GM23338 (cell line): ENCODE data around the gene SLC39A11. TPM values are rescaled to one million over a fixed set of nuclear protein-coding genes. Genes with fewer than 3 reads are reported as not detected.

Experiments
- ATAC-seq: fragments of 200-7000 bp; cut with Tn5 transposase; 3 replicates; pipeline ENCODE4 v1.9.1; 2020
- DNase-seq: peaks from one replicate; pipeline ENCODE4 v3.0.0-alpha.2; 2015; ENCODE audit warnings: low spot score
- H2AFZ ChIP-seq: fragments of 200-600 bp; sonication (generic); 2 replicates; pipeline ENCODE4 v1.8.0; 2016; ENCODE audit warnings: antibody characterized with exemption, mild to moderate bottlenecking, moderate library complexity
- H3F3A ChIP-seq: fragments of 200-600 bp; sonication (generic); replicated peaks from 2 replicates; pipeline ENCODE4 v1.8.0; 2017; ENCODE audit warnings: antibody characterized with exemption, mixed run types, low read depth
- H3K27ac ChIP-seq: fragments of 200-600 bp; sonication (generic); 2 replicates; pipeline ENCODE4 v1.6.1; 2016; ENCODE audit warnings: low read depth
- H3K27me3 ChIP-seq: fragments of 200-600 bp; sonication (generic); 2 replicates; pipeline ENCODE4 v1.8.0; 2016; ENCODE audit warnings: mild to moderate bottlenecking, mixed run types, moderate library complexity; ENCODE audit not compliant: insufficient read depth
- H3K36me3 ChIP-seq: fragments of 200-600 bp; sonication (generic); 2 replicates; pipeline ENCODE4 v1.8.0; 2016; ENCODE audit warnings: mild to moderate bottlenecking; ENCODE audit not compliant: insufficient read depth
- H3K4me1 ChIP-seq: fragments of 200-600 bp; sonication (generic); 2 replicates; pipeline ENCODE4 v1.8.0; 2016; ENCODE audit warnings: mild to moderate bottlenecking, moderate library complexity; ENCODE audit not compliant: insufficient read depth
- H3K4me2 ChIP-seq: fragments of 200-600 bp; sonication (generic); 2 replicates; pipeline ENCODE4 v1.7.1; 2017; ENCODE audit warnings: mixed run types
- H3K4me3 ChIP-seq: fragments of 200-600 bp; sonication (generic); 2 replicates; pipeline ENCODE4 v1.6.1; 2016; ENCODE audit warnings: mixed run types
- H3K79me2 ChIP-seq: fragments of 200-600 bp; sonication (generic); replicated peaks from 2 replicates; pipeline ENCODE4 v1.8.0; 2017; ENCODE audit warnings: mild to moderate bottlenecking; ENCODE audit not compliant: insufficient read depth
- H3K9me2 ChIP-seq: fragments of 200-600 bp; sonication (generic); 2 replicates; pipeline ENCODE4 v1.8.0; 2017; ENCODE audit not compliant: insufficient read depth
- H4K20me1 ChIP-seq: fragments of 200-600 bp; sonication (generic); replicated peaks from 2 replicates; pipeline ENCODE4 v1.8.0; 2017; ENCODE audit warnings: mild to moderate bottlenecking; ENCODE audit not compliant: insufficient read depth
- H3K27ac Mint-ChIP-seq: 2 replicates; pipeline ENCODE4 v1.8.0; 2020; ENCODE audit warnings: inconsistent platforms, mild to moderate bottlenecking, moderate library complexity, mixed read lengths
- H3K27me3 Mint-ChIP-seq: 3 replicates; pipeline ENCODE4 v1.8.0; 2022; ENCODE audit warnings: low read depth, mild to moderate bottlenecking, moderate library complexity, mixed read lengths, inconsistent platforms; ENCODE audit not compliant: insufficient read depth, poor library complexity
- H3K36me3 Mint-ChIP-seq: 3 replicates; pipeline ENCODE4 v1.8.0; 2021; ENCODE audit warnings: low read depth, mild to moderate bottlenecking, inconsistent platforms, moderate library complexity, mixed read lengths
- H3K4me1 Mint-ChIP-seq: 3 replicates; pipeline ENCODE4 v1.8.0; 2020; ENCODE audit warnings: mild to moderate bottlenecking, inconsistent platforms, mixed read lengths
- H3K4me3 Mint-ChIP-seq: 3 replicates; pipeline ENCODE4 v1.8.0; 2021; ENCODE audit warnings: moderate library complexity, mild to moderate bottlenecking, inconsistent platforms, mixed read lengths
- H3K9me3 Mint-ChIP-seq: 3 replicates; pipeline ENCODE4 v1.8.0; 2020; ENCODE audit warnings: moderate library complexity, mild to moderate bottlenecking, inconsistent platforms, mixed read lengths
- CREB1 ChIP-seq: fragments of 250-450 bp; sonication (Bioruptor Pico); IDR thresholded peaks from 2 replicates; pipeline ENCODE4 v1.5.0; 2020; ENCODE audit warnings: low read depth, mild to moderate bottlenecking, moderate library complexity
- EZH2 ChIP-seq: fragments of 200-600 bp; sonication (generic); IDR thresholded peaks from one replicate; pipeline ENCODE4 v1.8.0; 2017; ENCODE audit warnings: antibody characterized with exemption, mild to moderate bottlenecking, low read depth; ENCODE audit not compliant: unreplicated experiment
- EZH2phosphoT487 ChIP-seq: fragments of 200-600 bp; sonication (generic); IDR thresholded peaks from one replicate; pipeline ENCODE4 v1.8.1; 2018; ENCODE audit warnings: antibody characterized with exemption; ENCODE audit not compliant: unreplicated experiment
- JUNB ChIP-seq: IDR thresholded peaks from one replicate; pipeline ENCODE4 v1.6.1; 2016; ENCODE audit warnings: antibody characterized with exemption; ENCODE audit not compliant: unreplicated experiment
- NANOG ChIP-seq: IDR thresholded peaks from 2 replicates; pipeline ENCODE4 v1.6.1; 2016; ENCODE audit warnings: antibody characterized with exemption, borderline replicate concordance
- POLR2AphosphoS5 ChIP-seq: IDR thresholded peaks from 2 replicates; pipeline ENCODE4 v1.6.1; 2016; ENCODE audit warnings: antibody characterized with exemption, low read depth
- STAT1 ChIP-seq: IDR thresholded peaks from one replicate; pipeline ENCODE4 v1.6.1; 2016; ENCODE audit warnings: antibody characterized with exemption; ENCODE audit not compliant: unreplicated experiment
- ZNF114 ChIP-seq: fragments of 250-450 bp; sonication (Bioruptor Pico); IDR thresholded peaks from 2 replicates; pipeline ENCODE4 v1.5.0; 2020; ENCODE audit warnings: mild to moderate bottlenecking, moderate library complexity
- ZNF331 ChIP-seq: fragments of 250-450 bp; sonication (Bioruptor Pico); IDR thresholded peaks from 2 replicates; pipeline ENCODE4 v1.5.0; 2020; ENCODE audit warnings: low read depth, mild to moderate bottlenecking, moderate library complexity
- polyA plus RNA-seq: library from polyadenylated mRNA; unstranded; fragments of >200 nt; fragmentation: Nextera tagmentation; extraction: Ambion mirVana; gene quantifications from 2 replicates; pipeline ENCODE4 v1.2.1, GENCODE V29; 2016
- total RNA-seq: library from RNA; depleted of rRNA; stranded (reverse); fragments of >200 nt; shearing (Covaris generic); gene quantifications from 2 replicates; pipeline ENCODE4 v1.2.3, GENCODE V29; 2014
- TF ChIP-seq, protein P1 (sequence below): IDR thresholded peaks from one replicate; pipeline ENCODE4 v1.6.1; 2018; ENCODE audit warnings: antibody characterized with exemption; ENCODE audit not compliant: unreplicated experiment
- TF ChIP-seq, protein P2 (sequence below), 2 experiments: fragments of 200-600 bp in 1 of 2; sonication (generic) in 1 of 2; conservative IDR thresholded peaks; 2 replicates each; pipeline versions ENCODE4 v1.5.1 to v1.6.1; 2016 to 2017; ENCODE audit warnings: antibody characterized with exemption in 2 of 2, low read depth in 2 of 2, mild to moderate bottlenecking in 2 of 2, moderate library complexity in 1 of 2
- TF ChIP-seq, protein P3 (sequence below): fragments of 250-450 bp; sonication (Bioruptor Pico); IDR thresholded peaks from 2 replicates; pipeline ENCODE4 v1.5.0; 2020; ENCODE audit warnings: mild to moderate bottlenecking, moderate library complexity
- TF ChIP-seq, protein P4 (sequence below): IDR thresholded peaks from 2 replicates; pipeline ENCODE4 v1.6.1; 2016; ENCODE audit warnings: antibody characterized with exemption

SLC39A11 gene
- total and polyA plus RNA-seq, 2 experiments from 2014 or later, result 10.8 to 18.1 TPM

DNA sequence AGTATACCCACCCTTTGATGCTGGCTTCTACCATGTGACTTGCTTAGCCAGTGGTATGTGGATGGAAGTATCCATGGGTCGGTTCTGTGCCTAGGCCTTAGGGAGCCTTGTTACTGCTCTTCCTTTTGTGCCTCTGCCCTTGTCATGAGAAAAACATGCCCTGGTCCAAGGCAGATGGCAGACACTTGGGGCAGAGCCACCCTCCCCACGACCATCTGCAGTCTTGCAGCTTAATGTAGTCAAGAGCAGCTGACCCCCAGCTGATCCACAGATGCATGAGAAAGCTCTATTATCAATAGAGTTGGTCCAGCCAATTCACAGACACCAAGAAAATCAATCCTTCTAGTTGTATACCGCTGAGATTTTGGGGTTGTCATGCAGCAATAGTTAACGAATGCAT, 95.7 kb downstream of the SLC39A11 start:
- Histone ChIP-seq H3K79me2 (no peaks in the 10 kb centered on the region), H3F3A (no peaks in the 10 kb centered on the region), H3K4me1 (no peaks in the 10 kb centered on the region), H4K20me1 (no peaks in the 10 kb centered on the region), H3K4me3 (no peak overlapping the region), H3K27ac (no peak overlapping the region), H3K36me3 (no peaks in the 10 kb centered on the region), H3K4me2 (no peak overlapping the region), H3K9me2 (0 out of 2 replicates have a peak, but pooled peaks cover 12% of the 10 kb centered on the region), H2AFZ (no peak overlapping the region), H3K27me3 (no peaks in the 10 kb centered on the region)
- DNase-seq (no peak), ATAC-seq (no peak)
- no peaks in the 10 kb centered on the region for H3K27me3 Mint-ChIP-seq
- no peak overlapping the region for H3K27ac Mint-ChIP-seq
- peaks cover 19% of the 10 kb centered on the region for H3K9me3 Mint-ChIP-seq
- H3K4me3 Mint-ChIP-seq, result no peak overlapping the region
- no peaks in the 10 kb centered on the region for H3K4me1 Mint-ChIP-seq
- no peak for TF ChIP-seq EZH2phosphoT487
- TF ChIP-seq, protein P1, sequence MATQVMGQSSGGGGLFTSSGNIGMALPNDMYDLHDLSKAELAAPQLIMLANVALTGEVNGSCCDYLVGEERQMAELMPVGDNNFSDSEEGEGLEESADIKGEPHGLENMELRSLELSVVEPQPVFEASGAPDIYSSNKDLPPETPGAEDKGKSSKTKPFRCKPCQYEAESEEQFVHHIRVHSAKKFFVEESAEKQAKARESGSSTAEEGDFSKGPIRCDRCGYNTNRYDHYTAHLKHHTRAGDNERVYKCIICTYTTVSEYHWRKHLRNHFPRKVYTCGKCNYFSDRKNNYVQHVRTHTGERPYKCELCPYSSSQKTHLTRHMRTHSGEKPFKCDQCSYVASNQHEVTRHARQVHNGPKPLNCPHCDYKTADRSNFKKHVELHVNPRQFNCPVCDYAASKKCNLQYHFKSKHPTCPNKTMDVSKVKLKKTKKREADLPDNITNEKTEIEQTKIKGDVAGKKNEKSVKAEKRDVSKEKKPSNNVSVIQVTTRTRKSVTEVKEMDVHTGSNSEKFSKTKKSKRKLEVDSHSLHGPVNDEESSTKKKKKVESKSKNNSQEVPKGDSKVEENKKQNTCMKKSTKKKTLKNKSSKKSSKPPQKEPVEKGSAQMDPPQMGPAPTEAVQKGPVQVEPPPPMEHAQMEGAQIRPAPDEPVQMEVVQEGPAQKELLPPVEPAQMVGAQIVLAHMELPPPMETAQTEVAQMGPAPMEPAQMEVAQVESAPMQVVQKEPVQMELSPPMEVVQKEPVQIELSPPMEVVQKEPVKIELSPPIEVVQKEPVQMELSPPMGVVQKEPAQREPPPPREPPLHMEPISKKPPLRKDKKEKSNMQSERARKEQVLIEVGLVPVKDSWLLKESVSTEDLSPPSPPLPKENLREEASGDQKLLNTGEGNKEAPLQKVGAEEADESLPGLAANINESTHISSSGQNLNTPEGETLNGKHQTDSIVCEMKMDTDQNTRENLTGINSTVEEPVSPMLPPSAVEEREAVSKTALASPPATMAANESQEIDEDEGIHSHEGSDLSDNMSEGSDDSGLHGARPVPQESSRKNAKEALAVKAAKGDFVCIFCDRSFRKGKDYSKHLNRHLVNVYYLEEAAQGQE, result no peak
- TF ChIP-seq, protein P2, sequence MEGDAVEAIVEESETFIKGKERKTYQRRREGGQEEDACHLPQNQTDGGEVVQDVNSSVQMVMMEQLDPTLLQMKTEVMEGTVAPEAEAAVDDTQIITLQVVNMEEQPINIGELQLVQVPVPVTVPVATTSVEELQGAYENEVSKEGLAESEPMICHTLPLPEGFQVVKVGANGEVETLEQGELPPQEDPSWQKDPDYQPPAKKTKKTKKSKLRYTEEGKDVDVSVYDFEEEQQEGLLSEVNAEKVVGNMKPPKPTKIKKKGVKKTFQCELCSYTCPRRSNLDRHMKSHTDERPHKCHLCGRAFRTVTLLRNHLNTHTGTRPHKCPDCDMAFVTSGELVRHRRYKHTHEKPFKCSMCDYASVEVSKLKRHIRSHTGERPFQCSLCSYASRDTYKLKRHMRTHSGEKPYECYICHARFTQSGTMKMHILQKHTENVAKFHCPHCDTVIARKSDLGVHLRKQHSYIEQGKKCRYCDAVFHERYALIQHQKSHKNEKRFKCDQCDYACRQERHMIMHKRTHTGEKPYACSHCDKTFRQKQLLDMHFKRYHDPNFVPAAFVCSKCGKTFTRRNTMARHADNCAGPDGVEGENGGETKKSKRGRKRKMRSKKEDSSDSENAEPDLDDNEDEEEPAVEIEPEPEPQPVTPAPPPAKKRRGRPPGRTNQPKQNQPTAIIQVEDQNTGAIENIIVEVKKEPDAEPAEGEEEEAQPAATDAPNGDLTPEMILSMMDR (conservative IDR thresholded peaks at IDR 0.05; ENCODE audit: low read depth in 2 of 2), result no peak
- TF ChIP-seq, protein P3, sequence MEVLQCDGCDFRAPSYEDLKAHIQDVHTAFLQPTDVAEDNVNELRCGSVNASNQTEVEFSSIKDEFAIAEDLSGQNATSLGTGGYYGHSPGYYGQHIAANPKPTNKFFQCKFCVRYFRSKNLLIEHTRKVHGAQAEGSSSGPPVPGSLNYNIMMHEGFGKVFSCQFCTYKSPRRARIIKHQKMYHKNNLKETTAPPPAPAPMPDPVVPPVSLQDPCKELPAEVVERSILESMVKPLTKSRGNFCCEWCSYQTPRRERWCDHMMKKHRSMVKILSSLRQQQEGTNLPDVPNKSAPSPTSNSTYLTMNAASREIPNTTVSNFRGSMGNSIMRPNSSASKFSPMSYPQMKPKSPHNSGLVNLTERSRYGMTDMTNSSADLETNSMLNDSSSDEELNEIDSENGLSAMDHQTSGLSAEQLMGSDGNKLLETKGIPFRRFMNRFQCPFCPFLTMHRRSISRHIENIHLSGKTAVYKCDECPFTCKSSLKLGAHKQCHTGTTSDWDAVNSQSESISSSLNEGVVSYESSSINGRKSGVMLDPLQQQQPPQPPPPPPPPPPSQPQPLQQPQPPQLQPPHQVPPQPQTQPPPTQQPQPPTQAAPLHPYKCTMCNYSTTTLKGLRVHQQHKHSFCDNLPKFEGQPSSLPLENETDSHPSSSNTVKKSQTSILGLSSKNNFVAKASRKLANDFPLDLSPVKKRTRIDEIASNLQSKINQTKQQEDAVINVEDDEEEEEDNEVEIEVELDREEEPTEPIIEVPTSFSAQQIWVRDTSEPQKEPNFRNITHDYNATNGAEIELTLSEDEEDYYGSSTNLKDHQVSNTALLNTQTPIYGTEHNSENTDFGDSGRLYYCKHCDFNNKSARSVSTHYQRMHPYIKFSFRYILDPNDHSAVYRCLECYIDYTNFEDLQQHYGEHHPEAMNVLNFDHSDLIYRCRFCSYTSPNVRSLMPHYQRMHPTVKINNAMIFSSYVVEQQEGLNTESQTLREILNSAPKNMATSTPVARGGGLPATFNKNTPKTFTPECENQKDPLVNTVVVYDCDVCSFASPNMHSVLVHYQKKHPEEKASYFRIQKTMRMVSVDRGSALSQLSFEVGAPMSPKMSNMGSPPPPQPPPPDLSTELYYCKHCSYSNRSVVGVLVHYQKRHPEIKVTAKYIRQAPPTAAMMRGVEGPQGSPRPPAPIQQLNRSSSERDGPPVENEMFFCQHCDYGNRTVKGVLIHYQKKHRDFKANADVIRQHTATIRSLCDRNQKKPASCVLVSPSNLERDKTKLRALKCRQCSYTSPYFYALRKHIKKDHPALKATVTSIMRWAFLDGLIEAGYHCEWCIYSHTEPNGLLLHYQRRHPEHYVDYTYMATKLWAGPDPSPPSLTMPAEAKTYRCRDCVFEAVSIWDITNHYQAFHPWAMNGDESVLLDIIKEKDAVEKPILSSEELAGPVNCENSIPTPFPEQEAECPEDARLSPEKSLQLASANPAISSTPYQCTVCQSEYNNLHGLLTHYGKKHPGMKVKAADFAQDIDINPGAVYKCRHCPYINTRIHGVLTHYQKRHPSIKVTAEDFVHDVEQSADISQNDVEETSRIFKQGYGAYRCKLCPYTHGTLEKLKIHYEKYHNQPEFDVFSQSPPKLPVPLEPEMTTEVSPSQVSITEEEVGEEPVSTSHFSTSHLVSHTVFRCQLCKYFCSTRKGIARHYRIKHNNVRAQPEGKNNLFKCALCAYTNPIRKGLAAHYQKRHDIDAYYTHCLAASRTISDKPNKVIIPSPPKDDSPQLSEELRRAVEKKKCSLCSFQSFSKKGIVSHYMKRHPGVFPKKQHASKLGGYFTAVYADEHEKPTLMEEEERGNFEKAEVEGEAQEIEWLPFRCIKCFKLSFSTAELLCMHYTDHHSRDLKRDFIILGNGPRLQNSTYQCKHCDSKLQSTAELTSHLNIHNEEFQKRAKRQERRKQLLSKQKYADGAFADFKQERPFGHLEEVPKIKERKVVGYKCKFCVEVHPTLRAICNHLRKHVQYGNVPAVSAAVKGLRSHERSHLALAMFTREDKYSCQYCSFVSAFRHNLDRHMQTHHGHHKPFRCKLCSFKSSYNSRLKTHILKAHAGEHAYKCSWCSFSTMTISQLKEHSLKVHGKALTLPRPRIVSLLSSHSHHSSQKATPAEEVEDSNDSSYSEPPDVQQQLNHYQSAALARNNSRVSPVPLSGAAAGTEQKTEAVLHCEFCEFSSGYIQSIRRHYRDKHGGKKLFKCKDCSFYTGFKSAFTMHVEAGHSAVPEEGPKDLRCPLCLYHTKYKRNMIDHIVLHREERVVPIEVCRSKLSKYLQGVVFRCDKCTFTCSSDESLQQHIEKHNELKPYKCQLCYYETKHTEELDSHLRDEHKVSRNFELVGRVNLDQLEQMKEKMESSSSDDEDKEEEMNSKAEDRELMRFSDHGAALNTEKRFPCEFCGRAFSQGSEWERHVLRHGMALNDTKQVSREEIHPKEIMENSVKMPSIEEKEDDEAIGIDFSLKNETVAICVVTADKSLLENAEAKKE, result no peak
- TF ChIP-seq ZNF331 (CRISPR knock-in tag), result no peak
- no peak for TF ChIP-seq JUNB
- no peak for TF ChIP-seq CREB1 (CRISPR knock-in tag)
- no peak for TF ChIP-seq ZNF114 (CRISPR knock-in tag)
- TF ChIP-seq POLR2AphosphoS5, result no peak
- no peak for TF ChIP-seq STAT1
- no peak for TF ChIP-seq EZH2
- TF ChIP-seq, protein P4, sequence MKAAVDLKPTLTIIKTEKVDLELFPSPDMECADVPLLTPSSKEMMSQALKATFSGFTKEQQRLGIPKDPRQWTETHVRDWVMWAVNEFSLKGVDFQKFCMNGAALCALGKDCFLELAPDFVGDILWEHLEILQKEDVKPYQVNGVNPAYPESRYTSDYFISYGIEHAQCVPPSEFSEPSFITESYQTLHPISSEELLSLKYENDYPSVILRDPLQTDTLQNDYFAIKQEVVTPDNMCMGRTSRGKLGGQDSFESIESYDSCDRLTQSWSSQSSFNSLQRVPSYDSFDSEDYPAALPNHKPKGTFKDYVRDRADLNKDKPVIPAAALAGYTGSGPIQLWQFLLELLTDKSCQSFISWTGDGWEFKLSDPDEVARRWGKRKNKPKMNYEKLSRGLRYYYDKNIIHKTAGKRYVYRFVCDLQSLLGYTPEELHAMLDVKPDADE, result no peak
- no peak for TF ChIP-seq NANOG
- peaks cover 16% of the 10 kb centered on the region for H3K36me3 Mint-ChIP-seq
